GM19455 (cell line): Measurements from ENCODE around the gene MZB1.
A peak's percentile ranks its signal among the peaks of the same experiment; 100 is the strongest.
"Not testable (repeated sequence)": the region's sequence is repeated elsewhere in the genome, so short reads cannot be mapped to it uniquely, and the experiment has no call there.

ENCODE experiments used
- ATAC-seq: cut with Tn5 transposase; IDR thresholded peaks from one replicate; pipeline ENCODE4 v1.9.1; 2021; ENCODE audit not compliant: unreplicated experiment

MZB1 gene

GRCh38 chr5:139392678-139393496 is 3.2 kb upstream of the MZB1 start:
- peak; percentile 53 for ATAC-seq

- ATAC-seq, result no peak
Measured at GRCh38 chr5:139392324-139392677, 2.6 kb upstream of the MZB1 start.

GRCh38 chr5:139391570-139392323 is 2.0 kb upstream of the MZB1 start:
- no peak for ATAC-seq

- ATAC-seq, result no peak
Measured at GRCh38 chr5:139390639-139391569, 1.2 kb upstream of the MZB1 start.

- ATAC-seq, result no peak
Measured at GRCh38 chr5:139388198-139388821, 1.4 kb downstream of the MZB1 start.

GRCh38 chr5:139387611-139388197 is 2.0 kb downstream of the MZB1 start:
- no peak for ATAC-seq

GRCh38 chr5:139386956-139387355 is 2.8 kb downstream of the MZB1 start:
- not testable (repeated sequence) for ATAC-seq

GRCh38 chr5:139386050-139386438 is 3.7 kb downstream of the MZB1 start:
- ATAC-seq, result no peak

GRCh38 chr5:139385061-139386049 is 4.4 kb downstream of the MZB1 start:
- ATAC-seq, result no peak

- no peak for ATAC-seq
Measured at GRCh38 chr5:139384591-139385051, 5.1 kb downstream of the MZB1 start.

GRCh38 chr5:139383993-139384590 is 5.6 kb downstream of the MZB1 start:
- no peak for ATAC-seq

- no peak for ATAC-seq
Measured at GRCh38 chr5:139383275-139383992, 6.3 kb downstream of the MZB1 start, which contains the start of gene SLC23A1. SLC23A1 (minus strand) TSS chr5:139383297; CDS start chr5:139383253, 44 bp downstream.

- no peak for ATAC-seq
Measured at GRCh38 chr5:139382807-139383206, 6.9 kb downstream of the MZB1 start.

- ATAC-seq, result no peak
Measured at GRCh38 chr5:139381837-139382761, 7.6 kb downstream of the MZB1 start.

GRCh38 chr5:139379626-139380449 is 9.9 kb downstream of the MZB1 start:
- ATAC-seq, result no peak

- no peak for ATAC-seq
Measured at GRCh38 chr5:139378941-139379361, 10.8 kb downstream of the MZB1 start.
